Measurements from ENCODE around the gene CXXC5.

- TF ChIP-seq EZH2 (IDR thresholded peaks at IDR 0.05), result no peak
- TF ChIP-seq EZH2phosphoT487 (IDR thresholded peaks at IDR 0.05), result no peak
- TF ChIP-seq CTCF (IDR thresholded peaks at IDR 0.05), result no peak
Observed at GRCh38 chr5:139682016-139682975, 34.1 kb downstream of the CXXC5 start.
